IPS-15b (cell line): ENCODE data around the gene CACNB2.

Source experiments
- H3K27me3 ChIP-seq: one replicate; pipeline ENCODE4 v1.6.1; 2013; ENCODE audit warnings: low read length; ENCODE audit not compliant: control insufficient read depth, insufficient read depth
- H3K36me3 ChIP-seq: one replicate; pipeline ENCODE4 v1.6.1; 2013; ENCODE audit warnings: low read length; ENCODE audit not compliant: control insufficient read depth, insufficient read depth
- H3K4me1 ChIP-seq: one replicate; pipeline ENCODE4 v1.6.1; 2013; ENCODE audit warnings: mild to moderate bottlenecking, low read length; ENCODE audit not compliant: control insufficient read depth, insufficient read depth
- H3K4me3 ChIP-seq: one replicate; pipeline ENCODE4 v1.5.1; 2013; ENCODE audit warnings: low read depth, low read length
- H3K9ac ChIP-seq: one replicate; pipeline ENCODE4 v1.6.1; 2013; ENCODE audit warnings: low read depth, mild to moderate bottlenecking, low read length
- H3K9me3 ChIP-seq: one replicate; pipeline ENCODE4 v1.6.1; 2013; ENCODE audit warnings: mild to moderate bottlenecking, low read length; ENCODE audit not compliant: control insufficient read depth, insufficient read depth

The CACNB2 gene

DNA sequence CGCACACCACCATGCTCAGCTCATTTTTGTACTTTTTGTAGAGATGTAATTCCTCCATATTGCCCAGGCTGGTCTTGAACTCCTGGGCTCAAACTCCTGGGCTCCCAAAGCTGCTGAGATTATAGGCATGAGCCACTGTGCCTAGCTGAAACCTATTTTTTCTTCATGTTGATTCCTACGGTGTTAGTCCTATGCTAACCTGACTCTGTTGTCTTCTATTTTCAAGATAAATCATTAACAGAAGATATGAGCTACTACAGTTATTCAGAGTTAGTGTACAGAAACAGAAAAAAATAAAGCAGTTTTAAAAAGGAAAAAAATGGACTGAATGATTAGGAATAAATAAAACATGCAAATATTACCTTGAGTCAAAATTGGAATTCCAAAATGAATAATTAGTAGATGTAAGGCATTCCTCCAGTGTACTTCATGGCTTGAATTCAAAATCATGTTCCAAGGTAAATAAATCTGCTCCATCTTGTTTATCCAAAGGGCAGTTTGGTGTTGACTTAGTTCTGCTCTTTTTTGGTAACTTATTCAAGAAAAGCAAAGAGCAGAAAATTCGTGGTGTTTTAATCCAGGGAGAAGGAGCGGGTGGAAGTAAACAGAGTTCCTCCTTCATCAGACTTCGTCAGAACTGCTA is 185.8 kb downstream of the CACNB2 start:
- H3K4me3 ChIP-seq, result no peak overlapping the region
- no peaks in the 10 kb centered on the region for H3K27me3 ChIP-seq
- no peaks in the 10 kb centered on the region for H3K36me3 ChIP-seq
- H3K9ac ChIP-seq, result no peak overlapping the region
- no peaks in the 10 kb centered on the region for H3K9me3 ChIP-seq
- no peaks in the 10 kb centered on the region for H3K4me1 ChIP-seq

DNA sequence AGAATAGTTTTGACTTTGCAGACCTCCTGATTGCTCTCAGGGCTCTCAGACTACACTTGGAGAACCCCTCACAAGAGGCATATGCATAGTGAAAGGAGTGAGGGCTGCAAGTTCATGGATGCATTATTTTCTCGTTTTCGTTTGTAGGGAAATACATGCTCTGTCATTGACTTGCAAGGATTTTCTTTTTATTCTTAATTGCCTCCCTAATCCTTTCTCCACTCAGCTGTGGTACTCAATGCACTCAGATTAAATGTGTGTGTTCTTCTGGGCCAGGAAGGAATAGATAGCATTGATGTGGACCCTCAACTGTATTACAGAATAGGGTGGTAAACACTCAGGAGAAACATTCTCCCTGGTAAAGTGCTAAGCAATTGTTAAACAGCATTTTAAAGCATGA is 188.7 kb downstream of the CACNB2 start:
- H3K4me3 ChIP-seq, result no peak overlapping the region
- H3K4me1 ChIP-seq, result no peaks in the 10 kb centered on the region
- no peaks in the 10 kb centered on the region for H3K27me3 ChIP-seq
- no peaks in the 10 kb centered on the region for H3K9me3 ChIP-seq
- H3K9ac ChIP-seq, result no peak overlapping the region
- H3K36me3 ChIP-seq, result no peaks in the 10 kb centered on the region

DNA sequence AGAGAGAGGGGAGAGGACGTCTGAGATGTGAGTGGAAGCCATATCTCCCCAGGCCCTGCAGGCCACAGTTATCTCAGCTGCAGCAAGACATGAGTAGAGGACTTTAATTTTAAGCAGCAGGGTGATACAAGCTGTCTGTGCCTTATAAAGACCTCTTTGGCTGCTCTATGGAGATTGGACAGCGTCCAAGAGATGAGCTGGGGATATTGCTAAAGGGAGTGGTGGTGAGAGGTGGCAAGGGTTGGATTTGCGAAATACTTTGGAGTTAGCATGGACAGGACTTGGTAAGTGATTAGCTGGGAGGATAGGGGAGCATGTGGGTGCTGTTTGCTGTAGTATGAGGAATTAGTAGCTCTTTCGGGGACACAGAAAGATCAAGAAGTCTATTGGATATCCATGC is 191.8 kb downstream of the CACNB2 start:
- Histone ChIP-seq H3K36me3 (no peaks in the 10 kb centered on the region), H3K4me3 (no peak overlapping the region), H3K27me3 (no peaks in the 10 kb centered on the region), H3K9ac (no peak overlapping the region), H3K4me1 (no peaks in the 10 kb centered on the region), H3K9me3 (no peaks in the 10 kb centered on the region)

DNA sequence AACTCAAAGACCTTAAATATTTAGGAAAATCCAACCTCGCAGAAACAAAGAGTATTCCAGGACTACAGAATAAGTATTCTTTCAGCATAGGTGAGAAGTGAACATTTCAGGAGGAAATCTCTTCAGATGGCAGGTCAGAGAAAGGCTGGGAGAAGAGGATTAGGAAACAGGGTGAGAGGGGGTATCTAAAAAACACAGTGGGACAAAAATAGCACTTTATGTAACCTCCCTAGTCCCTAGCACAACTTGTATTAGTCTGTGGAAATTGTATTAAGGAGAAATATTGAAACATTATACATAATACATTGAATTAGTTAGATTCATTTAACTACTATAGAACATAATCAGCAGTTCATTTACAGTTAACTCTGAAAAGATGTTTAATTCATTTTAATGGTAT is 192.3 kb downstream of the CACNB2 start:
- H3K4me3 ChIP-seq, result no peak overlapping the region
- H3K9ac ChIP-seq, result no peak overlapping the region
- H3K36me3 ChIP-seq, result no peaks in the 10 kb centered on the region
- H3K27me3 ChIP-seq, result no peaks in the 10 kb centered on the region
- H3K9me3 ChIP-seq, result no peaks in the 10 kb centered on the region
- no peaks in the 10 kb centered on the region for H3K4me1 ChIP-seq

DNA sequence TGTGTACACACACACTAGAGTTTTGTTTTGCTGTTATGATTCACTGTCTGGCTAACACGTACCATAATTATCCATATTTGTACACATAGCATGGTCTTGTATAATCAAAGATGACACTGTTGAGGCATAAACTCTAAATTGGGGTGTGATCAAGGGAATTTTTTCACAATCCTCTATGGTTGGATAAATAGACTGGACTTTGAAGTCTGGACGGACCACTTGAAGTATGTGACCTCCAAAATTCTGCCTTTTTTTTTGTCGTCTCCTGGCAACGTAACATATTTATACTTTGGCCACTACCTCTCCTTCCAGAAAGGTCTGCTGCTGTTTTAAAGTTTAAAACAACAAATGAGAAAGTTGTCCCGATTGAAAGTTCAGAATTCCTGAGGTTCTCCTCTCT is 193.4 kb downstream of the CACNB2 start:
- Histone ChIP-seq H3K27me3 (no peaks in the 10 kb centered on the region), H3K4me3 (no peak overlapping the region), H3K9me3 (no peaks in the 10 kb centered on the region), H3K9ac (no peak overlapping the region), H3K36me3 (no peaks in the 10 kb centered on the region), H3K4me1 (no peaks in the 10 kb centered on the region)

DNA sequence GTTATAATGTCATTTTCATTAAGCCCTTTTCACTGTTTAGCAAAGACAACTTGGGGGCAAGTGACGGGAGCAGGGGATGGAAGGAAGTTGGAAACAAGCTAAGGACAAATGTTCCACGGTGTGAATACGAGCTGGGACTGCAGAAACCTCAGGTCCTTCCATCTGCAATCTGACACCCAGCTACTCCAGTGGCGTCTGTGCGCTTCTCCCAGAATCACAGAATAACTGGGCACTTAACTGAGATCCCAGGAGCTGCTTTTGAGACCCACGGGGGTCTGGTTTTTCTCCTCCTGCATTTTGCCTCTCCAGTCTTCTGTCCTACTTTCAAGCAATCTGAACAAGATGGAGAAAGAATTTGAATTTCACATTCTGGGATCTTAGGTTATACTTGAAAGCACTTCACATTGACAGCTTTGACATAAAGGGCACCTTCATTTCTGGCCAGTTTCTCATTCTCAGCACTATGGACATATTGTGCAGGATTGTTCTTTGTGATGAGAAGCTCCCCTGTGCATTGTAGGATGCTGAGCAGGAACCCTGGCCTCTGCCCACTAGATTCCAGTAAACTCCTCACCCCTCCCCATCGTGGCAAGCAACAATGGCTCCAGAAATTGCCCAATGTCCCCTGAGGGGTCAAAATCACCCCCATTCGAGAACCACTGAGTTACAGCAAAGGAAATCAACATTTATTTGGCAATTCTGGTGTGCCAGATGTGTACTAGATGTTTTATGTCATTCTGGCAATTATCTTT is 194.1 kb downstream of the CACNB2 start:
- no peaks in the 10 kb centered on the region for H3K36me3 ChIP-seq
- H3K4me1 ChIP-seq, result no peaks in the 10 kb centered on the region
- no peak overlapping the region for H3K9ac ChIP-seq
- H3K27me3 ChIP-seq, result no peaks in the 10 kb centered on the region
- no peak overlapping the region for H3K4me3 ChIP-seq
- no peaks in the 10 kb centered on the region for H3K9me3 ChIP-seq

DNA sequence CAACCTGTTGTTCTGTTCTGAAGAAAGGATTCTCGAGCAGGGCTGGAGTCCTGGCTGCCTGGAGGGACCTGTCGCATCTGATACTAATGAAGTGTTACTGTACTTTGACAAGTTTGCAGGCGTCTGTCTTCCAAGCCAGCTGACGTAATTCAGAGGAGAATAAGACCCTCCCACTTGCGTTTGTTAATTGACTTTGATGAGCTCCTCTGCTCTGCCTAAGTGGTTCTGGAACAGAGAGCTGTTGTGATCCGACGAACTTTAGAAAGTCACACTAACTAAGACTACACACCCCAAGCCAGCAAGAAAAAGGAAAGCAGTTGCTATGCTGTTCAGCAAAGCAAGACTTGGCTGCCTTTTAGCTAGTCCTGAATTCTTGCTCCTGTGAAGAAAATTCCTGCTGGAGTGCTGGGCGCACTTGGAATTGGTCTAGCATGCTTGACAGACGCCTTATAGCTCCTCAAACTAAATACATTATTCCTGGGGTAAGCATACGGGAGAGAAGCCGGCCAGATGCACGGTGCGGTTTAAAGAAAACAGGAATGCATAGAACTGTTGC is 200.3 kb downstream of the CACNB2 start:
- Histone ChIP-seq H3K4me1 (no peaks in the 10 kb centered on the region), H3K27me3 (no peaks in the 10 kb centered on the region), H3K36me3 (no peaks in the 10 kb centered on the region), H3K9ac (no peak overlapping the region), H3K4me3 (no peak overlapping the region), H3K9me3 (no peaks in the 10 kb centered on the region)

DNA sequence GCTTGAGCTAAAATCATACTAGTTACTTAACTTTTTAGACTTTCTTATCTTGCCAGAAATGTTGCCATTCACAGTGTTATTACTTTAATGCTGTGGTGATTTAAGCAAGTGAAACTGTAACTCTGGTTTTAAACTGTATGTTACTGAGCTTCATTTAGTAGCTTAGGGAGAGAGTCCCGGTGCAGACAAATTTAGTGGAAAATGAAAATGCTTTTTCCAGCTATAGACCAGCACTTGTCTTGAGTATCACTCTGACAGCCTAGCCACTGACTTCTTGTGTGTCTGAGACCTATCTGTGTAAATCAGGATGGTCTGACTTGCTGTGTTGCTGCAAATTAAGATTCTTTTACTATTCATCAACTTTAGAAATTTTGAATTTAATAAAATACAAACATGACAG is 200.8 kb downstream of the CACNB2 start:
- Histone ChIP-seq H3K36me3 (no peaks in the 10 kb centered on the region), H3K9ac (no peak overlapping the region), H3K4me1 (no peaks in the 10 kb centered on the region), H3K27me3 (no peaks in the 10 kb centered on the region), H3K4me3 (no peak overlapping the region), H3K9me3 (no peaks in the 10 kb centered on the region)

DNA sequence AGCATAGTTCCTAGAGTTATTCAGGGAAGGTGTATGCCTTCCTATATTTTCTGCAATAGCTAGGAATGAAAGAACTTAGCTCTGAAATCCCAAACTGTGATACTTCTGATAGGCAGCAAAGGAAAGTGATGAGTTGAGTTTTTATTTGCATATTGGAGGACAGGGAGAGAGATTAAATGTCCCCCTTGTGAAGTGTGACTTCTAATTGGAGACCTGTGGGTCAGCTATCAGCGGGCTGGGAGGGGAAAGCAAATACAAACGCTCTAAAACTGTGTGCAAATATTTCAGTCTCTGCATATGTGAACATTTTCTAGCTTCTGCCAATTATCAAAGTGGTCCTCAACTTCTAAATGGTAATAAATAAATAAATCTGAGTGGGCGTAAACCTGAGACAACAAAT is 203.3 kb downstream of the CACNB2 start:
- Histone ChIP-seq H3K27me3 (no peaks in the 10 kb centered on the region), H3K9me3 (no peaks in the 10 kb centered on the region), H3K9ac (no peak overlapping the region), H3K4me1 (no peaks in the 10 kb centered on the region), H3K36me3 (no peaks in the 10 kb centered on the region), H3K4me3 (no peak overlapping the region)

DNA sequence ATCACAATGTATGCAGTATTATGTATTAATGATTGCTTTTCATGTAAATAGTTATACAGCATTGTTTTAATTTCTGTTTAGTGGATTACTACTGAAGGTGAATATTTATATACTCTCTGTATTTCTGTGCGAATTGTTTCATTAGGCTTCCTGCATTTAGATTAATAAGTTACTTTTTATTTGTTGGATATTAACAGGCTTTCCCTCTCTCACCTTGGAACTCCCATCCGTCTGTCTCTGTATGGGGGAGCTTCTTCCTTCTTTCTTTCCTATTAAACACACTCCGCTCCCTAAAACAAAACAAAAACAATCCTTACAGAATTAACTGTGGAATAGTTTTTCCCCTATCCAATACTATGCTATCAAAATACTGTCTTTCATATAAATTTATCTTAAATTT is 205.1 kb downstream of the CACNB2 start:
- Histone ChIP-seq H3K9ac (no peak overlapping the region), H3K4me3 (no peak overlapping the region), H3K27me3 (no peaks in the 10 kb centered on the region), H3K36me3 (no peaks in the 10 kb centered on the region), H3K4me1 (no peaks in the 10 kb centered on the region), H3K9me3 (no peaks in the 10 kb centered on the region)

DNA sequence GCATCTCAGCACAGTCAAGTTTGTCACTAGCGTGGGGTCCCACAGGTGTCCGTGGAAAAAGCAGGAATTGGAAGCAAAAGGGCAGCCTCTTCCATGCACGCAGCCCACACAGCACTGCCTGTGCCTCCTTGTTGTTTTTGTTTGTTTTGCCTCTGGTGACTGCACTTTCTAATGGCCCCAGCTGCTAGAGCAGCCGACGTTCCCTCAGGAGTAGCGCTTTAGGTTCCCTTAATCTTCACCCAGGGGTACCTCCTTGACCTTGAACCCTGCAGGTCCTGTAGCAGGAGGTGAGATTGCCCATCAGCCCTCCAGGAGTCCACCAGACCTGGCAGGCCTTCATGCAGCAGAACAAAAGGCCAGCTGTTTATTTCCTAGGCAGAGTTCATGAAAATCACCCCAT is 210.1 kb downstream of the CACNB2 start:
- Histone ChIP-seq H3K4me3 (no peak overlapping the region), H3K9ac (no peak overlapping the region), H3K27me3 (no peaks in the 10 kb centered on the region), H3K36me3 (no peaks in the 10 kb centered on the region), H3K4me1 (no peaks in the 10 kb centered on the region), H3K9me3 (no peaks in the 10 kb centered on the region)

DNA sequence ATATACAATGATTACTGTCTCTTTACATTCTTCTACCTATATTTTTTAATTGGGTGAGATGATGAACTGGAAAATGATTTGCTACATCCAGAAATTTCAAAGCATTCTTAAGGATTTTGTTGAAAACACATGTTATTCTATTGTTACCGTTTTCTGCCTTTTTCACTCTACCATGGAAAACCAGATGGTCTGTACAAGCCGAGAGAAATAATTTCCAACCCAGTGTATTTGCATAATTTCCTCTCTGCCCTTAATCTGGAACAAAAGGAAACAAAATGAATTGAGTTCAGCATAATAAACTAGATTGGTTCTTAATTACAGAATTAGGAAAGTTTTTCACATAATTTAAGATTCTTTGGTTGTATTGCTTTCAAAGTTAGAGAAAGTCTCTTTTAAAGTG is 211.2 kb downstream of the CACNB2 start:
- Histone ChIP-seq H3K9me3 (no peaks in the 10 kb centered on the region), H3K9ac (no peak overlapping the region)

More for the DNA sequence above, 211.2 kb downstream of the CACNB2 start:
- Histone ChIP-seq H3K27me3 (no peaks in the 10 kb centered on the region), H3K4me3 (no peak overlapping the region), H3K36me3 (no peaks in the 10 kb centered on the region), H3K4me1 (no peaks in the 10 kb centered on the region)
